ENCODE results near the gene HSD17B11. TPM values are rescaled to one million over a fixed set of nuclear protein-coding genes. Genes with fewer than 3 reads are reported as not detected.

Gene HSD17B11
- total and polyA plus RNA-seq, 2 of the 8 experiments (the other 6 are each of a cell fraction or from before 2014, with no cell fraction given) = 6.0 to 9.0 TPM

DNA sequence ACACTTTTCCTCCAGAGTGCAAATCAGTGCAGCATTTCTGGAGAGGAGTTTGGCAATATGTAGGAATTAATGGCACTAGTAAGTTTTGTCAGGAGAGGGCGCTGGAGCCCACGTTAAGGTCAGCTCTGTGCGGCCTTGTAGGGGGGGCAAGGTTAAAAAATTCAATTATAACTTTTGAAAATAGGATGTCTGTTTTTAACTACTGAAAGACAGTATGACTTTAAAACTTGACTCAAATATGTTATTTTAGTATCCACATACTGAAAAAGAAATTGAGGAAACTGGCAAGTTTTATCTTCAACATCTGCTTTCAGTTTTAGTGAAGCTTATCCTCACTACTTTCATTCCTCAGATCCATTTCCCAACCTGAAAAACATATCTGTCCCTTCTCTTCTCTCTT lies 37.4 kb downstream of the HSD17B11 start:
- Histone ChIP-seq H2BK5ac (ENCODE audit: low read depth, low read length) (no peak overlapping the region), H2AK5ac (ENCODE audit: low read depth, low read length) (no peak overlapping the region), H3K4me1 (replicated peaks in 1 of 4; ENCODE audit: control insufficient read depth in 3 of 4, insufficient read depth in 4 of 4, low read length in 3 of 4) (no peaks in the 10 kb centered on the region; a peak in 2 of 7 replicates), H2BK12ac (ENCODE audit: low read depth, low read length) (no peak overlapping the region), H2BK15ac (ENCODE audit: low read length) (no peak overlapping the region), H4K91ac (replicated peaks; ENCODE audit: insufficient read length, low read length) (no peak overlapping the region), H4K20me1 (replicated peaks in 1 of 2; ENCODE audit: control insufficient read depth in 1 of 2, insufficient read depth in 2 of 2, low read length in 2 of 2) (no peaks in the 10 kb centered on the region), H3K18ac (ENCODE audit: extremely low read depth, low read length) (no peak overlapping the region), H3K36me3 (ENCODE audit: control insufficient read depth in 2 of 4, insufficient read depth in 4 of 4, low read length in 3 of 4) (no peaks in the 10 kb centered on the region), H2BK20ac (ENCODE audit: low read length) (no peak overlapping the region), H4K5ac (ENCODE audit: insufficient read length, low read depth, low read length) (no peak overlapping the region), H3K27me3 (replicated peaks in 1 of 4; ENCODE audit: control insufficient read depth in 3 of 4, extremely low read depth in 1 of 4, insufficient read depth in 3 of 4, low read length in 3 of 4) (no peaks in the 10 kb centered on the region), H3K56ac (replicated peaks; ENCODE audit: insufficient read length, low read depth, low read length) (no peak overlapping the region), H3K4me2 (ENCODE audit: insufficient read depth in 1 of 2, low read depth in 2 of 2, low read length in 2 of 2) (no peak overlapping the region), H3K4ac (replicated peaks; ENCODE audit: insufficient read length, low read depth, low read length) (no peak overlapping the region), H3K27ac (ENCODE audit: low read depth, low read length) (no peak overlapping the region), H3K79me1 (ENCODE audit: low read depth, low read length) (no peaks in the 10 kb centered on the region), H3K23ac (ENCODE audit: insufficient read length) (no peak overlapping the region), H3K9ac (replicated peaks in 1 of 4; ENCODE audit: extremely low read depth in 1 of 4, low read depth in 3 of 4, low read length in 3 of 4) (no peak overlapping the region), H2AFZ (ENCODE audit: low read length) (no peak overlapping the region), H3K23me2 (ENCODE audit: low read depth, low read length) (no peaks in the 10 kb centered on the region), H4K8ac (ENCODE audit: extremely low read depth, insufficient read depth, low read length) (no peak overlapping the region), H2BK120ac (replicated peaks; ENCODE audit: low read depth, low read length) (no peak overlapping the region), H3K4me3 (ENCODE audit: extremely low read depth in 1 of 4, insufficient read depth in 2 of 4, low read depth in 3 of 4, low read length in 4 of 4) (no peak overlapping the region), H3K14ac (ENCODE audit: insufficient read length) (no peak overlapping the region), H3K79me2 (ENCODE audit: control insufficient read depth in 1 of 2, insufficient read depth in 2 of 2, low read length in 2 of 2) (no peaks in the 10 kb centered on the region), H3K9me3 (ENCODE audit: insufficient read depth in 2 of 2, low read depth in 1 of 2, low read length in 1 of 2) (no peaks in the 10 kb centered on the region)
- TF ChIP-seq RNF2 (IDR thresholded peaks at IDR 0.05; ENCODE audit: borderline replicate concordance, low read depth, low read length, missing control alignments, poor library complexity, severe bottlenecking) = no peak
- no peak for TF ChIP-seq CREB1 (IDR thresholded peaks at IDR 0.05)
- TF ChIP-seq RAD21 (IDR thresholded peaks at IDR 0.05 in 1 of 2, conservative IDR thresholded peaks at IDR 0.05 in 1 of 2; ENCODE audit: low read depth in 2 of 2, low read length in 2 of 2) = peak; percentile 86 to 87
- TF ChIP-seq KDM5A (IDR thresholded peaks at IDR 0.05; ENCODE audit: low read length) = no peak
- TF ChIP-seq, protein P1, sequence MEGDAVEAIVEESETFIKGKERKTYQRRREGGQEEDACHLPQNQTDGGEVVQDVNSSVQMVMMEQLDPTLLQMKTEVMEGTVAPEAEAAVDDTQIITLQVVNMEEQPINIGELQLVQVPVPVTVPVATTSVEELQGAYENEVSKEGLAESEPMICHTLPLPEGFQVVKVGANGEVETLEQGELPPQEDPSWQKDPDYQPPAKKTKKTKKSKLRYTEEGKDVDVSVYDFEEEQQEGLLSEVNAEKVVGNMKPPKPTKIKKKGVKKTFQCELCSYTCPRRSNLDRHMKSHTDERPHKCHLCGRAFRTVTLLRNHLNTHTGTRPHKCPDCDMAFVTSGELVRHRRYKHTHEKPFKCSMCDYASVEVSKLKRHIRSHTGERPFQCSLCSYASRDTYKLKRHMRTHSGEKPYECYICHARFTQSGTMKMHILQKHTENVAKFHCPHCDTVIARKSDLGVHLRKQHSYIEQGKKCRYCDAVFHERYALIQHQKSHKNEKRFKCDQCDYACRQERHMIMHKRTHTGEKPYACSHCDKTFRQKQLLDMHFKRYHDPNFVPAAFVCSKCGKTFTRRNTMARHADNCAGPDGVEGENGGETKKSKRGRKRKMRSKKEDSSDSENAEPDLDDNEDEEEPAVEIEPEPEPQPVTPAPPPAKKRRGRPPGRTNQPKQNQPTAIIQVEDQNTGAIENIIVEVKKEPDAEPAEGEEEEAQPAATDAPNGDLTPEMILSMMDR (IDR thresholded peaks at IDR 0.05; ENCODE audit: control extremely low read depth in 1 of 3, insufficient read depth in 1 of 3, low read depth in 1 of 3, low read length in 3 of 3) = peak; percentile 38 to 69 (median 69)
- TF ChIP-seq EZH2 (IDR thresholded peaks at IDR 0.05; ENCODE audit: low read depth, low read length, severe bottlenecking) = no peak
- TF ChIP-seq GTF2F1 (IDR thresholded peaks at IDR 0.05; ENCODE audit: borderline replicate concordance, low read depth, low read length) = 0 out of 2 replicates have a peak, but pooled peaks have one; percentile 53
- peak; percentile 57; the same call in 1 of the 2 replicates for TF ChIP-seq CEBPB (IDR thresholded peaks at IDR 0.05; ENCODE audit: low read depth, low read length)
- no peak for TF ChIP-seq SP4 (IDR thresholded peaks at IDR 0.05; ENCODE audit: low read length)
- 8% methylated on average over 3 of the region's 3 CpGs; no CpG with 5 or more reads in 1 of the 2 experiments for WGBS, 2 experiments (ENCODE audit: extremely low coverage in 1 of 2, insufficient coverage in 1 of 2, insufficient read length in 1 of 2, insufficient replicate concordance in 2 of 2, low coverage in 1 of 2, low lambda C conversion rate in 2 of 2, missing lambda C conversion rate in 1 of 2)
- CTCF ChIA-PET (ENCODE audit: partially characterized antibody) = interaction anchor here (0.7 to 2.5 kb wide), 22 partner anchors 11 to 495 kb away, joined by 3 to 25 read pairs (median 3); no protein-coding TSS in a partner anchor
- POLR2A ChIA-PET (ENCODE audit: partially characterized antibody) = interaction anchor here (0.6 kb wide), 1 partner anchor 107 kb away, joined by 3 read pairs; no protein-coding TSS in a partner anchor
- FAIRE-seq (peak; percentile 75), DNase-seq (ENCODE audit: low read depth in 1 of 2, low spot score in 2 of 2) (peak; percentile 13 to 68)

Measured in H1 (cell line).